NCI-H2107 (cell line): ENCODE data around the gene TC2N.
"Not testable (repeated sequence)": the region's sequence is repeated elsewhere in the genome, so short reads cannot be mapped to it uniquely, and the experiment has no call there.

Experiments
- DNase-seq: peaks from one replicate; lab custom pipeline; 2025; lab: John Stamatoyannopoulos, UW

TC2N gene

DNA sequence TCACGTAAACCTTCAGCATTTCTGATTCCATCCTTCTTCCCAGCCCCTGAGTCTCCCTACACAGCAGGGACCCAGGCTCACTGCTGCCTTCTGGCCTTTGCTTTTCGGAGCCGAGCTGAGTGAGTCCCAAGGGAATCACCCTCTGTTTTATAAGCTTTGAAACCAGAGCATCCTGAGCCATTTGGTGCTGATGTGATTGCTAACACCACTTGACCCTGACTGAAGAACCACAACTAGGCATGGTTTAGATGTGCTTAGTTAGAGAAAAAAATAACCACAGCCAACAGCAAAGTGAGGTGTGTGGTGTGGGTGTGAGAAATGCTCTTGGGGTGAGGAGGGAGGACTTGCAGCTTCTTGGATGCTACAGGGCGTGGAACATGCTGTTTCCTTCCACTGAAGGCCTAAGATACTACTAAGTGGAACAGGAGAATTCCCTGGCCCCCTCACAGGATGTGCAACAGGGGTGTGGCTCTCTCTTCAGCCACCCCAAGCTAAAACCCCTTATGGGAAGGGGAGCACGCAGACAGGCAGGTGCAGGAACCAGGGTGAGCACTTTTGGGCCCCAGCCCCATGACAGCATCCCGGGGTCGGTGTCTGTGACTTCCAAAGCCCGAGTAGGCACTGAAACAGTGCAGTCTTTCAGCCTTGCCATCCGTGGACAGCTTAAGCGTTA, at the start of gene TC2N:
Gene TC2N (minus strand): TSS at position 221 of the 673 bp plus-strand sequence. CDS start 53,767 bp downstream, outside the sequence.
- DNase-seq = peak; percentile 20

- DNase-seq = no peak
These were observed 44.7 kb upstream of the TC2N start for GRCh38 chr14:91912035-91912434.

DNA sequence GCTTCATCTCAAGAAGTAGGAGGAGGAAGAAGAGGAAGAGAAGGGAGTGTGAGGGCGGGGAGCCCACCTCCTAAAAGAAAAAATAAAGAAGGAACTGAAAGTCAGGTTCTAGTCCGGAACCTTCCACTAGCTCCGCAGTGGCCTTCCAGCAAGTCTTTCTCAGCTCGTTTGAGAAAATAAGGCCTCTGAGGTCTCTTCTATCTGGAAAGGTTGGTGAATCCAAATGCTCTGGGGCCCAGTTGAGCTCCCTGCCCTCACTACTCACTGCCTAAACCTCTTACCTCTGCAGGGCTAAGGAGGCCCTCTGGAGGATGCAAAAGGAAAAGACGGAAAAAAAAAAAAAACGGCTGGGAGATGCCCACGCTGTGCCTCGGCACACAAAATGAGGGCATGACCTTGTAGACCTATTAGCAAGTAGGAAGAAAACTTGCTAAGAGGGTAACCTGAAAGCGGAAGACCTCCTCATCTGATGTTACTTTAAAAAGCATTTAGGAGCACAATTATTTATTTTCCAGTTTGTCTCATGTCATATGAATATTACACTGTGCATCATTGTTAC, 44.2 kb upstream of the TC2N start:
- peak; percentile 4 for DNase-seq

DNA sequence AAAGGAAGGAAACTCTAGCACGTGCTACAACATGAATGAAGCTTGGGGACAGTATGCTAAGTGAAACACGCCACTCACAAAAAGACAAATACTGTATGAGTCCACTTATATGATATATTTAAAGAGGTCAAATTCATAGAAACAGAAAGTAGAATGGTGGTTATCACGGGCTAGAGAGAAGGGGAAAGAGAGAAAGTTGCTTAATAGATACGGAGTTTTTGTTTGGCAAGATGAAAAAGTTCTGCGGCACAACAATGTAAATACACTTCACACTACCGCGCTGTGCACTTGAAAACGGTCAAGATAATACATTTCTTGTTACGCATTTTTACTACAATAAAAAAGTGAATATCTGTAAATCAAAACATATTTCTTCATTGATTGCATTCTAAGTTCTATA, 42.9 kb upstream of the TC2N start:
- no peak for DNase-seq

DNA sequence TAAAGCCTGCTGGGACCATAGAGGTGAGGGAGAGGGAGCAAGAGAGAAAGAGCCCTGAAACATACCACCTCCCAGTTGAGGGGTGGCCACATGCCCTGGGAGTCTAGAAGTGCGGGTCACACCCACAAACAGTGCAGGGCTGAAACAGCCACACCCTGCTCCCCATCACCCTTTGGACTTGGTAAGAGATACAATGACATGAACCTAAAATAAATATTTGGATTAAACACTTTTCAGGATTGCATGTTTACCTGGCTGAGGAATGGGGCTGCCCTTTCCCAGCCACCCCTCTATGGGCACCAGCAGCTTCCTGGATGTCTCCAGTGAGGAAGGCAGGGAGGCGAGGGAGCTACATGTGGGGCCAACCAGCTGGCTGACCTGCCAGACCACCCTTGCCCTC, 39.0 kb upstream of the TC2N start:
- no peak for DNase-seq

- DNase-seq = no peak
These were observed 37.8 kb upstream of the TC2N start for GRCh38 chr14:91904956-91905645.

GRCh38 chr14:91904483-91904882, 37.1 kb upstream of the TC2N start:
- DNase-seq = no peak

DNA sequence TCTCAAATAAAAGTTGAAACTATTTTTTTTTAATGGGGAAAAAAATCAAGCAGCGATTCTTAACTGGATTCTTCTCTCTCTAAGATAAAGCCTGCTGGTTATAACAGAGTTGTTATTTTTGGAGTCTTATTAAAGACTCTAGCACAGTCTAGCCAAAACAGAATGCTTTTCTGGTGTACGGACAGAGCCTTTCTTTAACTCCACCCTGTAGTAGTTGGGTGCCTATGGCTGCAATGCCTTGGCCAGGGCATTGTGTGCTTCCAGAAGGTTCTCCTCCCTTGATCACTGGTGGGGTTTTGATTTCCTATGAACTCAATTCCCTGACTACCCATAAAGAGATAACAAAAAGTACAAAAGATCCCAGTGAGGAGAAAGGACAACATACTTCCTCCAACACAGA, 35.7 kb upstream of the TC2N start:
- DNase-seq = no peak

GRCh38 chr14:91902336-91902735, 35.0 kb upstream of the TC2N start:
- no peak for DNase-seq

DNA sequence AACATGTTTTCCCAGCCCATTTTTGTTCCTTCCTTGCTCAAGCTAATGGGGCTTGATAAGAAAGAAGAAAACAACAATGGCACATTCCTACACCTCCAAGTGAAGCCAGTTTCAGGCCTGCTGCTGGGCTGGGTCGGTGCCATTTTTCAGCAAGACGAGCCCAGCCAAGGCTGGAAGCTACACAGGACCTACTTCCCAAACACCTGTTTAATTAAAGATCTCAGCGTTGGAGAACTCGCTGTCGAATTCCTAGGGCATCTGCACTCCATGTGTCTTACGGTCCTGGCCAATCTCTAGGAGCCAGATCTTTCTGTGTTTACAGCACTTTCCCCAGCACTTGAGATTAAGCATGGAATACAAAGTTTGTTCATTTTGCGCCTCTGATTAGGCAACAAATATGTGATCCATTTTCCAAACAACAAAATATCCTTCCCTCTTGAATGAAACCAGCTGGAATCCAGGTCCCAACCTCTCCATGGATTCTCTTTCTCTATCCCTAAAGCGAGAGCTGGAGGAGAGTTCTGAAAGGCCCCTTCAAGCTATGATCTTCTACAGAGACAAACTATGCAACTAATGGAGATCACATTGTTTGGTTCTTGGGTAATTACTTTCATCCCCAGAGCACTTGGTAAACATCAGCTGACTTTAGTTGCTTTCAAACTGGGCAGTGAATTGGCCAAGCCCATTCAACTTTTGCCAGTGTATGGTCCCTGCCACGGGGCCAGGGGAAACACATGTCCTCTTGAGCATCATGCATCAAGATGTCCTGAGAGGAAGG, 34.3 kb upstream of the TC2N start:
- DNase-seq = no peak

DNA sequence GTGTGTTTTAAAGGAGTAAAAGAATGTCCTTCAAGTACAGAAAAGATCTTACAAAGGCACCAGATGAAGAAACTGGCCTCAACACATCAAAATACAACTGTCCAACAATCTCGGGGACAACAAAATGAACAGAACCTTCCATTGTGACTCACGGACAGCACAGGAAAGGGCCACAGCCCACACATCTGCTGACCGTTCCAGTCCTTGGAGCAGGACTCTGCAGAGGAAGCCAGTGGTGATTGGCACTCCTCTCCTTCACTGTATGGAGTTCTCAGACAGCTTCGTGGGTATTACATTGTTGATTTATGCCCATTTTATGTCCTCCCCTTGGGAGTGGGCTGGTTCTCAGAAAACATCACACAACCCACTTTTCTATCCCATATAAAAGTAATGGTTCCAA, 32.5 kb upstream of the TC2N start:
- no peak for DNase-seq

GRCh38 chr14:91899213-91899612, 31.9 kb upstream of the TC2N start:
- no peak for DNase-seq

DNA sequence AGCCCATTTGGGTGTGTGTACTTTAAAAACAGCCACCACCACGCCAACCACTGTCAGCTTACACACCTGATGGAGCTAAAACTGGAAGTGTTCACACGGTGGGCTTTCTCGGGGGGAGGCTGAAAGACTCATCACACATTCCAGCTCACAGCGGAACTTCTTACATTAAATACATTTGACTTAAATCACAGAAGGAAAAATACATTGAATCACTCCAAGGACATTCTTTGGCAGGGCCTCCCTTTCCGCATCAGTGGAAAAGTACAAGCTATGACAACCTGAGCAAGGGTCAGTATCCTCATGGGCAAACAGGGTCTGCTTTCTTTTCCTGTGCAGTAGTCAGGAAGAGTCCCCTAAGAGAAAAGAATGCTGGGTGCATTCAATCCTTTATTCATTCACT, 31.0 kb upstream of the TC2N start:
- DNase-seq = no peak

DNA sequence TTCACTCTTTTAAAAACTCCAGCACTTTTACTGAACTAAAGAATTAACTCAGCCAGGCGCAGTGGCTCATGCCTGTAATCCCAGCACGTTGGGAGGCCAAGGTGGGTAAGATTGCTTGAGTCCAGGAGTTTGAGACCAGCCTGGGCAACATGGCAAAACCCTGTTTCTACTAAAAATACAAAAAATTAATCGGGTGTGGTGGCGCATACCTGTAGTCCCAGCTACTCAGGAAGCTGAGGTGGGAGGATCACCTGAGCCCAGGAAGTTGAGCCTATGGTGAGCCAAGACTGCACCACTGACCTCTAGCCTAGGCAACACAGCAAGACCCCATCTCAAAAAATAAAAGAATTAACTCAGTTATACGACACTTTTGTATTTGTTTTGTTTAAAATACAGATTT, 30.4 kb upstream of the TC2N start:
- DNase-seq = not testable (repeated sequence)

DNA sequence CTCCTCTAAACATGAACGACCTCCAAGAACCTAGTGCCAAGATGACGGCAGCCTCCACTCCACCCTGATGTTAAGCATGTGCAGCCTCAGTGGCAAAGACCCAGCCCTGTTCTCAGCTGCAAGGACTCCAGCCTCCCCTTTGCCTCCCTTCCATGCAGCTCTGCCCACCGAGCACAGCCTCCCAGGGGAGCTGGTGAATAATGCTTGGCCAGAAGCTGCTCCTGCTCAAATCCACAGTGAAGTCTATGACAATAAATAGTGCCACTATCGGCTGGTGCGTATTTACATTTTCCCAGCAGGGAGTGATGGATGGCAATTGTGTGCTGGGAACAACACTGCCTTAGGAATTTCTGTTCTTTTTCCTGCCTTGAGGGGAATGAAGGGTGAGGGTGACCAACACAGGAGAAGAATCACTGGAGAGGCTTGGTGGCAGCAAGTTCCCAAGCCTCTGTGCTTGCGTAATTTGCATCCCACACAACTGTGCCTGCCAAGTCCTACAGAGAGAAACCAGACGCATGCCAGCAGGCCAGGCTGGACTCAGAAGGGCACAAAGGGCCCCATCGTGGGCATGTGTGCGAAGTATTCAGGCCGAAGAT, 29.9 kb upstream of the TC2N start:
- DNase-seq = no peak

DNA sequence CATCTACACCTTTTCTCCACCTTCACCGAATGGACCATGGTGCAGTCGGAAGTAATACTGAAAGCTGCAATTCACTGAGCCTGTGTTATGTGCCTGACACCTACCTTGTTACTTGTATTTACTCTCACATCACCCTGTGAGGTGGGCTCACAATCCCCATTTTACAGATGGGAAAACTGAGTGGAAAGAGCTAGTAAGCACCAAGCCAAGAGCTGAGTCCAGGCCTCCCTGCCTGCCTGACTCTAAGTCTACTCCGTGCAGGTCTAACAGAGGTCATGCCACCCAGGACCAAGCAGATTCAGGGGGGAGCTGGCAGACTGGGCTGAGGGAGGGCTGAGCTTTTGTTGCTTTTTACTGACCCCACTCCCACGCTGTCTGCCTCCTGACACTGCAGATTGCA, 29.1 kb upstream of the TC2N start:
- DNase-seq = no peak

GRCh38 chr14:91893669-91894068, 26.3 kb upstream of the TC2N start:
- DNase-seq = no peak

- DNase-seq = no peak
These were observed 25.7 kb upstream of the TC2N start for GRCh38 chr14:91893007-91893406.

DNA sequence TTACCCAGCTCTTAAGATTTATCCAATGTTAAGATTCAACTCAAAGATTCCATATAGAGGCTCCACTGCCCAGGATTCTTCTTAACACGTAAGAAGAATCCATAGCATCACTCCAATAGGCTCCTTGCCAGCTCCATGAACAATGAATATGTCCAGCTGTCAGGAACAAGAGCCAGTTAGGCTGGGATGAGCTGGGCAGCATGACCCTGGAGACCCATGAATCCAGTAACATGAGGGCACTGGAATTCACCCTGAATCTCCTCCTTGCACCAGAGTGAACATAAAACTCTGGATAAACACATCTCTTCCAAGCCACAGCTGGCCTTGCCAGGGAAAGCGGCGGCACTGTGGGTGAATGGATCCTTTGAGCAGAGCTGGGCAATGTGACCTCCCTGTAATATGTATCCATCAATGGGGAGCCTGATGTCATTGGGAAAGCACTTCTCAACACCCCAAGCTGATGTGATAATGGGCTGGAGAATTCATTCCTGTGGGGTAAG, 24.4 kb upstream of the TC2N start:
- no peak for DNase-seq

DNA sequence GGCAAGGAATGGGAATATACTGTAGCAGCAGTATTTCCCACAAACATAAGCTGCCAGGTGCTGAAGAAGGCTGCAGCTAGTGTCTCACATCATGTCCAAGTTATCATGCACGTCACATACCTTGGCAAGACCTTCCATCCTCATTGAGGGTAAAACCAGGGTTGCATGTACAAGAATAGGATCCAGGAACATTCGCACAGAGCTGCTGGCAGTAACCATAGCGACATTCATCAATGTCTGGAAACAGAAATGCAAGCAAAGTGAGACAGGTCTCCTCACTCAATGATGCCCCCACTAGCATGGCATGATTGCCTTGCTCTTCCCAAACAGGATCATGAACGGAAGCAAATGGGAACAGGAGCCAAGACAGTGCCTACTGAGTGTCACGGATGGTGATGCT, 23.8 kb upstream of the TC2N start:
- no peak for DNase-seq

DNA sequence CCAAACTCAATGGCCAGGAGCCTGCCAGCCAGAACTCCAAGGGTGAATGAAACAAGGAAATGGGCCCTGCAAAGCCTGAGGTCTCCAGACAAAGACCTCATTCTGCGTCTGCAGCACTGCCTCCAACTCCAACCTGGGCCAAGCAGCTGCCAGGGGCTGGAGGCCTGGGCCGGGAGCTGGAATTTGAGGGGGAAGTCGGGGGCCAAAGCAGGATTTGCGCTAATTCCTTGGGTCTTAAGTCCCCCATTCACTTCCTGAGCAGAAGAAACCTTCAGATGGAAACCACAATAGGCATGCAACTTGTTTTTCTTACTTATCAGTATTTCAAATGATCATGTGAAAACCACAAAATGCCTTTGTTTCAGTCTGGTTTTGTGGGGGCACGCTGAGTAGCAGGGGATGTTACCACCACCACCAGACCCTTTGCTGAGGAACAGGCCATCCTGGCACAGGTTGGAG, 23.0 kb upstream of the TC2N start:
- no peak for DNase-seq
